ENCODE measurements around the gene MGA. TPM values are rescaled to one million over a fixed set of nuclear protein-coding genes. Genes with fewer than 3 reads are reported as not detected.

Gene MGA
- total RNA-seq, 3 donors from 2014 or later = 37.8 to 70.2 (median 65.9) TPM

- Histone ChIP-seq H3K9me3 (no peaks in the 10 kb centered on the region), H3K4me3 (no peak overlapping the region), H3K27me3 (no peaks in the 10 kb centered on the region), H3K4me1 (no peaks in the 10 kb centered on the region), H3K27ac (no peak overlapping the region), H3K36me3 (no peaks in the 10 kb centered on the region)
- TF ChIP-seq POLR2AphosphoS5 (IDR thresholded peaks at IDR 0.05) (no peak), POLR2A (IDR thresholded peaks at IDR 0.05) (no peak)
- TF ChIP-seq, protein P1, sequence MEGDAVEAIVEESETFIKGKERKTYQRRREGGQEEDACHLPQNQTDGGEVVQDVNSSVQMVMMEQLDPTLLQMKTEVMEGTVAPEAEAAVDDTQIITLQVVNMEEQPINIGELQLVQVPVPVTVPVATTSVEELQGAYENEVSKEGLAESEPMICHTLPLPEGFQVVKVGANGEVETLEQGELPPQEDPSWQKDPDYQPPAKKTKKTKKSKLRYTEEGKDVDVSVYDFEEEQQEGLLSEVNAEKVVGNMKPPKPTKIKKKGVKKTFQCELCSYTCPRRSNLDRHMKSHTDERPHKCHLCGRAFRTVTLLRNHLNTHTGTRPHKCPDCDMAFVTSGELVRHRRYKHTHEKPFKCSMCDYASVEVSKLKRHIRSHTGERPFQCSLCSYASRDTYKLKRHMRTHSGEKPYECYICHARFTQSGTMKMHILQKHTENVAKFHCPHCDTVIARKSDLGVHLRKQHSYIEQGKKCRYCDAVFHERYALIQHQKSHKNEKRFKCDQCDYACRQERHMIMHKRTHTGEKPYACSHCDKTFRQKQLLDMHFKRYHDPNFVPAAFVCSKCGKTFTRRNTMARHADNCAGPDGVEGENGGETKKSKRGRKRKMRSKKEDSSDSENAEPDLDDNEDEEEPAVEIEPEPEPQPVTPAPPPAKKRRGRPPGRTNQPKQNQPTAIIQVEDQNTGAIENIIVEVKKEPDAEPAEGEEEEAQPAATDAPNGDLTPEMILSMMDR (IDR thresholded peaks at IDR 0.05) = no peak
- intact Hi-C loops (cut with DNase I; ENCODE audit: low total_unique reads) = no loop called here
- no peak for DNase-seq (ENCODE audit: low spot score in 2 of 2)
Observed at GRCh38 chr15:41675337-41675736, 15.1 kb downstream of the MGA start.

- TF ChIP-seq POLR2AphosphoS5 (IDR thresholded peaks at IDR 0.05) (no peak), POLR2A (IDR thresholded peaks at IDR 0.05) (no peak)
- TF ChIP-seq, protein P1 (IDR thresholded peaks at IDR 0.05) = no peak
- Histone ChIP-seq H3K4me1 (no peaks in the 10 kb centered on the region), H3K4me3 (no peak overlapping the region), H3K27ac (no peak overlapping the region), H3K27me3 (no peaks in the 10 kb centered on the region), H3K9me3 (no peaks in the 10 kb centered on the region), H3K36me3 (no peaks in the 10 kb centered on the region)
- intact Hi-C loops (cut with DNase I; ENCODE audit: low total_unique reads) = no loop called here
- DNase-seq (ENCODE audit: low spot score in 2 of 2) = no peak
Observed at GRCh38 chr15:41678742-41679141, 18.5 kb downstream of the MGA start.

DNA sequence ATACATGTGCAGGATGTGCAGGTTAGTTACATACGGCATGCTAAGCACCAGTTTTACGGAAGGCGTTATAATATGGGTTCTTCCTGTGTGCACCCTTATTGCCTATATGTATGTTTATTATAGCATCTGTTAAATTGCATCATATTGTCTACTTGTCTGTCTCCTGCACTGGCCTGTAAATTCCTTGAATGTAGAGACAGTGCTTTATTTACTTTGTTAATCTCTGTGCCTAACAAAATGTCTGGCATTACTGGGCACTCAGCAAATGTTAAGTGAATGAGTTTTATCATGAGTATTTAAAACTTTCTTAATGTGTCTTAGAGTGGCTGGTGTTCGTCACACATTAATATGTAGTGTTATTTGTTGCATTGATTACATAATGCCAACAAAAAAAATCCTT, 23.8 kb downstream of the MGA start:
- no peak for DNase-seq (ENCODE audit: low spot score in 2 of 2)
- Histone ChIP-seq H3K9me3 (no peaks in the 10 kb centered on the region), H3K36me3 (no peaks in the 10 kb centered on the region), H3K4me1 (no peaks in the 10 kb centered on the region), H3K27ac (no peak overlapping the region), H3K27me3 (no peaks in the 10 kb centered on the region), H3K4me3 (no peak overlapping the region)
- intact Hi-C loops (cut with DNase I; ENCODE audit: low total_unique reads) = no loop called here
- TF ChIP-seq POLR2AphosphoS5 (IDR thresholded peaks at IDR 0.05) (no peak), POLR2A (IDR thresholded peaks at IDR 0.05) (no peak)
- TF ChIP-seq, protein P1 (IDR thresholded peaks at IDR 0.05) = no peak

DNA sequence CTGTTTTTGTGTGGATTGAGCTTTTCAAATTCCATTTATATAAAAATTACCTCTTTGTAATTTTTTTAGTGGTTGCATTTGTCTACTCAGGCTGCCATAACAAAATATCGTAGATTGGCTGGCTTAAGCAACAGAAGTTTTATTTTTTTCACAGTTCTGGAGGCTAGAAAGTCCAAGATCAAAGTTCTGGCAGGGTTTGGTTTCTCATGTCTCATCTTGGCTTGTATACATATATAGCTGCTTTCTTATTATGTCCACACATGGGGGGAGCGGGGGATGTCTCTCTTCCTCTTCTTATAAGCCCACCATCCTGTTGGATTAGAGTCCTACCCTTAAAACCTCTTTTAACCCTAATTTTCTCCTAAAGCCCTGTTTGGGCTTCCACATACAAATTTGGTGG, 28.5 kb downstream of the MGA start:
- DNase-seq (ENCODE audit: low spot score in 2 of 2) = no peak
- intact Hi-C loops (cut with DNase I; ENCODE audit: low total_unique reads) = no loop called here
- TF ChIP-seq POLR2A (IDR thresholded peaks at IDR 0.05) (no peak), POLR2AphosphoS5 (IDR thresholded peaks at IDR 0.05) (no peak)
- TF ChIP-seq, protein P1 (IDR thresholded peaks at IDR 0.05) = no peak
- Histone ChIP-seq H3K27me3 (no peaks in the 10 kb centered on the region), H3K4me3 (no peak overlapping the region), H3K36me3 (no peaks in the 10 kb centered on the region), H3K27ac (no peak overlapping the region), H3K4me1 (no peaks in the 10 kb centered on the region), H3K9me3 (no peaks in the 10 kb centered on the region)

- TF ChIP-seq POLR2A (IDR thresholded peaks at IDR 0.05) = no peak
- TF ChIP-seq, protein P1 (IDR thresholded peaks at IDR 0.05) = no peak
- TF ChIP-seq POLR2AphosphoS5 (IDR thresholded peaks at IDR 0.05) = no peak
- no peaks in the 10 kb centered on the region for H3K4me1 ChIP-seq
Observed at GRCh38 chr15:41689083-41689482, 28.9 kb downstream of the MGA start.

More at GRCh38 chr15:41689083-41689482, 28.9 kb downstream of the MGA start:
- no peak overlapping the region for H3K4me3 ChIP-seq
- DNase-seq (ENCODE audit: low spot score in 2 of 2) = no peak
- no peaks in the 10 kb centered on the region for H3K36me3 ChIP-seq
- intact Hi-C loops (cut with DNase I; ENCODE audit: low total_unique reads) = no loop called here
- H3K27ac ChIP-seq = no peak overlapping the region
- H3K27me3 ChIP-seq = no peaks in the 10 kb centered on the region
- H3K9me3 ChIP-seq = no peaks in the 10 kb centered on the region

Data from breast epithelium (tissue), 4 donors.